PFSK-1 (cell line): ENCODE results near the gene PLXNA3.

Experiments
- SIN3A ChIP-seq: IDR thresholded peaks from 2 replicates; pipeline ENCODE4 v1.6.1; 2012; ENCODE audit warnings: mild to moderate bottlenecking, low read length, moderate library complexity, borderline replicate concordance; ENCODE audit not compliant: insufficient read depth
- TAF1 ChIP-seq: IDR thresholded peaks from 2 replicates; pipeline ENCODE4 v1.6.1; 2012; ENCODE audit warnings: low read length, control low read depth, borderline replicate concordance; ENCODE audit not compliant: insufficient read depth
- TF ChIP-seq, protein P1 (sequence below), 2 experiments: IDR thresholded peaks; 2 replicates each; pipeline versions ENCODE4 v1.6.1 to v1.8.0; 2011 to 2012; ENCODE audit warnings: low read depth in 2 of 2, low read length in 2 of 2, control low read depth in 1 of 2, inconsistent platforms in 1 of 2, mild to moderate bottlenecking in 1 of 2, moderate library complexity in 1 of 2; ENCODE audit not compliant: insufficient read depth in 1 of 2

- TF ChIP-seq SIN3A (no peak), TAF1 (no peak)
- TF ChIP-seq, protein P1, sequence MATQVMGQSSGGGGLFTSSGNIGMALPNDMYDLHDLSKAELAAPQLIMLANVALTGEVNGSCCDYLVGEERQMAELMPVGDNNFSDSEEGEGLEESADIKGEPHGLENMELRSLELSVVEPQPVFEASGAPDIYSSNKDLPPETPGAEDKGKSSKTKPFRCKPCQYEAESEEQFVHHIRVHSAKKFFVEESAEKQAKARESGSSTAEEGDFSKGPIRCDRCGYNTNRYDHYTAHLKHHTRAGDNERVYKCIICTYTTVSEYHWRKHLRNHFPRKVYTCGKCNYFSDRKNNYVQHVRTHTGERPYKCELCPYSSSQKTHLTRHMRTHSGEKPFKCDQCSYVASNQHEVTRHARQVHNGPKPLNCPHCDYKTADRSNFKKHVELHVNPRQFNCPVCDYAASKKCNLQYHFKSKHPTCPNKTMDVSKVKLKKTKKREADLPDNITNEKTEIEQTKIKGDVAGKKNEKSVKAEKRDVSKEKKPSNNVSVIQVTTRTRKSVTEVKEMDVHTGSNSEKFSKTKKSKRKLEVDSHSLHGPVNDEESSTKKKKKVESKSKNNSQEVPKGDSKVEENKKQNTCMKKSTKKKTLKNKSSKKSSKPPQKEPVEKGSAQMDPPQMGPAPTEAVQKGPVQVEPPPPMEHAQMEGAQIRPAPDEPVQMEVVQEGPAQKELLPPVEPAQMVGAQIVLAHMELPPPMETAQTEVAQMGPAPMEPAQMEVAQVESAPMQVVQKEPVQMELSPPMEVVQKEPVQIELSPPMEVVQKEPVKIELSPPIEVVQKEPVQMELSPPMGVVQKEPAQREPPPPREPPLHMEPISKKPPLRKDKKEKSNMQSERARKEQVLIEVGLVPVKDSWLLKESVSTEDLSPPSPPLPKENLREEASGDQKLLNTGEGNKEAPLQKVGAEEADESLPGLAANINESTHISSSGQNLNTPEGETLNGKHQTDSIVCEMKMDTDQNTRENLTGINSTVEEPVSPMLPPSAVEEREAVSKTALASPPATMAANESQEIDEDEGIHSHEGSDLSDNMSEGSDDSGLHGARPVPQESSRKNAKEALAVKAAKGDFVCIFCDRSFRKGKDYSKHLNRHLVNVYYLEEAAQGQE (IDR thresholded peaks at IDR 0.05; ENCODE audit: insufficient read depth in 1 of 2, low read depth in 2 of 2, low read length in 2 of 2), result no peak
These were observed 50.3 kb downstream of the PLXNA3 start for GRCh38 chrX:154508384-154508745.
